ENCODE data around the gene GNAI2.

DNA sequence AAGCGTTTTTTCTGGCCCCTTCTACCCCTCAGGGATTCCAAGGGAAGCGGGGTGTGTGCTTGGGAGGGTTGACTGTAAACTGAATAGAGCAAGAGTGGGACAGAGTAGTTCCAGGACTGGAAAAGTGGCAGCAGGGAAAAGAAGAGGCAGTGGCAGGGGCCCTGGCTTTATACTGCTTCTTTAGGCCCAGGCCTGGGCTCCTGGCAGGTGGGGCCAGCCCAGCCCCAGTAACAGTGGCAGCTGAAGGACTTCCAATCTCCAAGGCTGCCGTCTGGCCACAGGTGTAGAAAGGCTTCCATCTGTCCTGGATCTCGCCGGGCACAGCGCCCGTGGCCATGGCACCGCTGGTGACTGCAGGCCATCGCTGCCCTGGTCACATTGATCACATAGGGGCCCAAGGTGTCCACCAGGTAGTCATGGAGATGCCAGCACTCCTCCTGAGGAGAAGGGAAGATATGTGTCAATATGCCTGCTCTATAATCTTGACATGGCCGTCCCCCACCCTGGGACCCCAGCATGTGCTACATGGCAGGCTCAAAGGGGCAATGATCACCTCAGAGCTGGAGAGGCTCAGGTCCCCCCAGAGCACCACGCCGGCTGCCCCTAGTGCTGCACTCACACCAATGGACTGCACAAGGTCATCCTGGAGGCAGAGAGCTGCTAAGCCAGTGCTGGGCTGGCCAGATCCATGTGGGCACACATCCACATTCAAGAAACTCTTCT is 57.2 kb downstream of the GNAI2 start:
- no peak for TF ChIP-seq CTCF (IDR thresholded peaks at IDR 0.05)
- TF ChIP-seq POLR2AphosphoS5 (IDR thresholded peaks at IDR 0.05; ENCODE audit: low read depth, low read length): no peak
- TF ChIP-seq REST (IDR thresholded peaks at IDR 0.05; ENCODE audit: low read depth, low read length): no peak
- TF ChIP-seq NFIC (IDR thresholded peaks at IDR 0.05; ENCODE audit: borderline replicate concordance): no peak
- TF ChIP-seq MEF2A (IDR thresholded peaks at IDR 0.05; ENCODE audit: borderline replicate concordance, low read depth): no peak
